Naive B cell (primary cell): Measurements from ENCODE around the gene SETD1A. TPM values are rescaled to one million over a fixed set of nuclear protein-coding genes. Genes with fewer than 3 reads are reported as not detected.
"Not testable (repeated sequence)": the region's sequence is repeated elsewhere in the genome, so short reads cannot be mapped to it uniquely, and the experiment has no call there.

ENCODE experiments used
- ATAC-seq, 2 donors: fragments of 150-1000 bp; cut with Tn5 transposase; 2 replicates each; pipeline ENCODE4 v1.10.0; 2021; ENCODE audit warnings: low read depth in 2 of 2, mild to moderate bottlenecking in 2 of 2, moderate library complexity in 2 of 2
- DNase-seq: peaks from one replicate; pipeline ENCODE4 v3.0.0; 2022
- H3K27ac Mint-ChIP-seq, 6 donors: one replicate each; pipeline ENCODE4 v1.8.0; 2020 to 2022; ENCODE audit warnings: mild to moderate bottlenecking in 6 of 6, mixed read lengths in 6 of 6, moderate library complexity in 5 of 6, inconsistent platforms in 2 of 6
- H3K27me3 Mint-ChIP-seq, 3 donors: one replicate each; pipeline ENCODE4 v1.8.0; 2021 to 2022; ENCODE audit warnings: mixed read lengths in 3 of 3, mild to moderate bottlenecking in 1 of 3
- H3K36me3 Mint-ChIP-seq, 2 donors: one replicate each; pipeline ENCODE4 v1.8.0; 2020 to 2022; ENCODE audit warnings: mixed read lengths in 2 of 2, inconsistent platforms in 1 of 2, mild to moderate bottlenecking in 1 of 2
- H3K4me1 Mint-ChIP-seq, 3 donors: one replicate each; pipeline ENCODE4 v1.8.0; 2020 to 2022; ENCODE audit warnings: mixed read lengths in 3 of 3, inconsistent platforms in 1 of 3, mild to moderate bottlenecking in 1 of 3, moderate library complexity in 1 of 3
- H3K4me3 Mint-ChIP-seq, 8 donors: one replicate each; pipeline ENCODE4 v1.8.0; 2020 to 2022; ENCODE audit warnings: mild to moderate bottlenecking in 8 of 8, mixed read lengths in 8 of 8, moderate library complexity in 8 of 8, inconsistent platforms in 2 of 8
- H3K9me3 Mint-ChIP-seq, 7 donors: one replicate each; pipeline ENCODE4 v1.8.0; 2020 to 2022; ENCODE audit warnings: mixed read lengths in 7 of 7, mild to moderate bottlenecking in 5 of 7, inconsistent platforms in 2 of 7, moderate library complexity in 1 of 7
- polyA plus RNA-seq, 6 donors: library from polyadenylated mRNA; unstranded; fragments of 300-500 nt; fragmentation: Illumina TruSeq; gene quantifications; one replicate each; pipeline ENCODE4 v1.2.3, GENCODE V29; 2021; ENCODE audit warnings: low read depth in 6 of 6

Gene SETD1A
- polyA plus RNA-seq, 6 donors from 2014 or later = 0.69 to 2.8 (median 0.85) TPM; not detected in 1

- H3K4me3 Mint-ChIP-seq = no peak overlapping the region
- no peak overlapping the region for H3K27ac Mint-ChIP-seq
- no peaks in the 10 kb centered on the region for H3K9me3 Mint-ChIP-seq
- peaks cover 22 to 44% (median 34%) of the 10 kb centered on the region in 3 donors for H3K27me3 Mint-ChIP-seq
- DNase-seq (no peak), ATAC-seq (no peak)
- peaks cover 0 to 7% (median 5%) of the 10 kb centered on the region in 3 donors for H3K4me1 Mint-ChIP-seq
- no peaks in the 10 kb centered on the region for H3K36me3 Mint-ChIP-seq
Observed at GRCh38 chr16:31005350-31006085, 48.0 kb downstream of the SETD1A start.

DNA sequence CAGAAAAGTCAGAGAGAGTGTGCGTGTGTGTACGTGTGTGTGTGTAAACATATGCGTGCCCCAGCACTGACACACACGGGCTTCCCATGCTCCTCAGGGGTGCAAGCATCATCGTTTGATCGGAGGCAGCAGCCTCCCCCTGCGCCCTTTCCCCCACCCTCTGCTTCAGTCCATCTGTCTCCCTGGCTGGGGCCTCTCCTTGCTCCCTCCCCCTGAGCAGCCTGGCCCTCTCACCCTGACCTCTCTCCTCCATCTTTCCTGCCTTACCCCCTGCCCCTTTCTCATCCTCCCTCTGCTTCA, 48.5 kb downstream of the SETD1A start:
- ATAC-seq (no peak), DNase-seq (no peak)
- no peak overlapping the region for H3K4me3 Mint-ChIP-seq
- H3K9me3 Mint-ChIP-seq = no peaks in the 10 kb centered on the region
- H3K4me1 Mint-ChIP-seq = peaks cover 0 to 8% (median 7%) of the 10 kb centered on the region in 3 donors
- H3K27me3 Mint-ChIP-seq = peaks cover 25 to 45% (median 35%) of the 10 kb centered on the region in 3 donors
- H3K36me3 Mint-ChIP-seq = no peaks in the 10 kb centered on the region
- peak overlapping the region in 1 of 6 donors; percentile 40 for H3K27ac Mint-ChIP-seq

GRCh38 chr16:31006589-31006988, 49.0 kb downstream of the SETD1A start:
- H3K27me3 Mint-ChIP-seq = peaks cover 30 to 51% (median 38%) of the 10 kb centered on the region in 3 donors
- H3K9me3 Mint-ChIP-seq = no peaks in the 10 kb centered on the region
- no peak for ATAC-seq
- H3K36me3 Mint-ChIP-seq = peaks cover 0 to 4% of the 10 kb centered on the region in 2 donors
- DNase-seq = no peak
- peaks cover 4 to 14% (median 13%) of the 10 kb centered on the region in 3 donors for H3K4me1 Mint-ChIP-seq
- H3K4me3 Mint-ChIP-seq = no peak overlapping the region
- no peak overlapping the region for H3K27ac Mint-ChIP-seq

- Mint-ChIP-seq H3K36me3 (peaks cover 0 to 6% of the 10 kb centered on the region in 2 donors), H3K27ac (peak overlapping the region in 1 of 6 donors; percentile 33), H3K27me3 (peaks cover 26 to 54% (median 42%) of the 10 kb centered on the region in 3 donors)
Observed at GRCh38 chr16:31007684-31008083, 50.1 kb downstream of the SETD1A start.

DNA sequence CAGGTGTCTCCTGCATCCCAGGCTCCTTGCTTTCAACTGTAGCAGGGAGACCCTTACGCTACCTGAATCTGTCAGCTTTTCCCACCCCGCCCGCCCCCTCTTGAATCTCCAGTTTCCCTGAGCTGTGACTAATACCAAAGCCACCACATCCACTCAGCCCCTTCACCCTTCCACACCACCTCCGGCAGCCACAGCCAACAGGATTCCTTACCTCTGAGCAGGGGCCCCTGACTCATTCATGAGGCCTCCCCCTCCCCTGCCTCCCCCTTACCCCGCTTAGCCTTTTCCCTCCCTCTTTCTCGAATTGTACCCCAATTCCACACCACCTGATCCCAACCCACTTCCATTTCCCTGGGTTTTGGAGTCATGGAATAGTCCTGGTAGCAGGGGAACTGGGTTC, 50.6 kb downstream of the SETD1A start:
- H3K36me3 Mint-ChIP-seq = peaks cover 0 to 6% of the 10 kb centered on the region in 2 donors
- no peak for DNase-seq
- peaks cover 0 to under 1% (median 0%) of the 10 kb centered on the region in 7 donors for H3K9me3 Mint-ChIP-seq
- H3K27ac Mint-ChIP-seq = peak overlapping the region in 1 of 6 donors; percentile 57
- H3K4me1 Mint-ChIP-seq = peaks cover 6 to 24% (median 21%) of the 10 kb centered on the region in 3 donors
- no peak for ATAC-seq
- H3K27me3 Mint-ChIP-seq = peaks cover 27 to 57% (median 42%) of the 10 kb centered on the region in 3 donors
- H3K4me3 Mint-ChIP-seq = no peak overlapping the region

More at GRCh38 chr16:31007684-31008083, 50.1 kb downstream of the SETD1A start:
- H3K9me3 Mint-ChIP-seq = no peaks in the 10 kb centered on the region
- no peak for DNase-seq
- no peak for ATAC-seq
- H3K4me3 Mint-ChIP-seq = no peak overlapping the region
- peaks cover 6 to 22% (median 19%) of the 10 kb centered on the region in 3 donors for H3K4me1 Mint-ChIP-seq

GRCh38 chr16:31008551-31008950, 51.0 kb downstream of the SETD1A start:
- Mint-ChIP-seq H3K9me3 (peaks cover 0 to 4% (median 0%) of the 10 kb centered on the region in 7 donors), H3K27me3 (peaks cover 31 to 57% (median 42%) of the 10 kb centered on the region in 3 donors), H3K27ac (peak overlapping the region in 1 of 6 donors; percentile 57), H3K36me3 (peaks cover 0 to 6% of the 10 kb centered on the region in 2 donors), H3K4me3 (peak overlapping the region in 1 of 8 donors; percentile 69), H3K4me1 (peaks cover 10 to 28% (median 25%) of the 10 kb centered on the region in 3 donors)
- ATAC-seq = no peak
- DNase-seq = no peak

GRCh38 chr16:31009120-31009519, 51.6 kb downstream of the SETD1A start:
- DNase-seq (no peak), ATAC-seq (no peak)
- peaks cover 12 to 30% (median 26%) of the 10 kb centered on the region in 3 donors for H3K4me1 Mint-ChIP-seq
- peaks cover 0 to 4% (median 0%) of the 10 kb centered on the region in 7 donors for H3K9me3 Mint-ChIP-seq
- peak overlapping the region in 4 of 8 donors; percentile 53 to 80 (median 62) for H3K4me3 Mint-ChIP-seq
- peaks cover 31 to 57% (median 42%) of the 10 kb centered on the region in 3 donors for H3K27me3 Mint-ChIP-seq
- peaks cover 0 to 6% of the 10 kb centered on the region in 2 donors for H3K36me3 Mint-ChIP-seq
- H3K27ac Mint-ChIP-seq = peak overlapping the region in 1 of 6 donors; percentile 32

- DNase-seq (no peak), ATAC-seq (peak in 1 of 2 donors; percentile 27)
- H3K4me3 Mint-ChIP-seq = peak overlapping the region in 6 of 8 donors; percentile 37 to 87 (median 51)
- peaks cover 12 to 30% (median 26%) of the 10 kb centered on the region in 3 donors for H3K4me1 Mint-ChIP-seq
- peaks cover 29 to 56% (median 46%) of the 10 kb centered on the region in 3 donors for H3K27me3 Mint-ChIP-seq
- peak overlapping the region in 1 of 6 donors; percentile 47 for H3K27ac Mint-ChIP-seq
- H3K9me3 Mint-ChIP-seq = peaks cover 0 to 4% (median 0%) of the 10 kb centered on the region in 7 donors
- peaks cover 0 to 6% of the 10 kb centered on the region in 2 donors for H3K36me3 Mint-ChIP-seq
Observed at GRCh38 chr16:31009894-31010584, 52.5 kb downstream of the SETD1A start.

GRCh38 chr16:31010585-31011325, 53.2 kb downstream of the SETD1A start, which contains the start of gene STX1B:
TSS of gene STX1B (minus strand) at chr16:31010638. CDS start at chr16:31010396, 242 bp downstream.
- peaks cover 0 to 6% of the 10 kb centered on the region in 2 donors for H3K36me3 Mint-ChIP-seq
- peaks cover 0 to 4% (median 0%) of the 10 kb centered on the region in 7 donors for H3K9me3 Mint-ChIP-seq
- DNase-seq = no peak
- peak within 1 kb of the TSS in 7 of 8 donors; percentile 52 to 87 (median 70) for H3K4me3 Mint-ChIP-seq
- ATAC-seq = peak in 1 of 2 donors; percentile 49
- peak within 1 kb of the TSS in 3 of 6 donors; percentile 10 to 64 (median 47) for H3K27ac Mint-ChIP-seq
- H3K4me1 Mint-ChIP-seq = peaks cover 12 to 30% (median 26%) of the 10 kb centered on the region in 3 donors
- H3K27me3 Mint-ChIP-seq = peaks cover 29 to 56% (median 50%) of the 10 kb centered on the region in 3 donors

- not testable (repeated sequence) for H3K36me3 Mint-ChIP-seq, H3K9me3 Mint-ChIP-seq, DNase-seq, ATAC-seq
- Mint-ChIP-seq H3K4me1 (peaks cover 12 to 30% (median 26%) of the 10 kb centered on the region in 3 donors), H3K27me3 (peaks cover 24 to 51% (median 41%) of the 10 kb centered on the region in 3 donors), H3K27ac (peak overlapping the region in 3 of 6 donors; percentile 44 to 59 (median 56)), H3K4me3 (peak overlapping the region in 7 of 8 donors; percentile 52 to 86 (median 67))
Observed at GRCh38 chr16:31011815-31012214, 54.3 kb downstream of the SETD1A start.

- Mint-ChIP-seq H3K27ac (peak overlapping the region in 1 of 6 donors; percentile 87), H3K4me3 (peak overlapping the region in 1 of 8 donors; percentile 39), H3K4me1 (peaks cover 12 to 30% (median 26%) of the 10 kb centered on the region in 3 donors), H3K27me3 (peaks cover 24 to 49% (median 41%) of the 10 kb centered on the region in 3 donors)
- not testable (repeated sequence) for DNase-seq, H3K9me3 Mint-ChIP-seq, H3K36me3 Mint-ChIP-seq, ATAC-seq
Observed at GRCh38 chr16:31013292-31013691, 55.7 kb downstream of the SETD1A start.

- Mint-ChIP-seq H3K27me3 (peaks cover 12 to 30% (median 25%) of the 10 kb centered on the region in 3 donors), H3K36me3 (peaks cover 0 to 6% of the 10 kb centered on the region in 2 donors), H3K27ac (no peak overlapping the region), H3K4me1 (peaks cover 16 to 23% (median 18%) of the 10 kb centered on the region in 3 donors), H3K9me3 (peaks cover 0 to 4% (median 2%) of the 10 kb centered on the region in 7 donors), H3K4me3 (no peak overlapping the region)
- no peak for DNase-seq
- ATAC-seq = no peak
Observed at GRCh38 chr16:31016018-31016417, 58.5 kb downstream of the SETD1A start.
